SU-DHL-6 (cell line): ENCODE data around the gene GAB4.

ENCODE experiments used
- H2AFZ ChIP-seq: fragments of 200-600 bp; sonication (generic); 2 replicates; pipeline ENCODE4 v1.6.1; 2014; ENCODE audit warnings: low read depth, mild to moderate bottlenecking, moderate library complexity, mixed read lengths, antibody characterized with exemption, low read length; ENCODE audit not compliant: severe bottlenecking
- H3F3A ChIP-seq: fragments of 200-600 bp; shearing (Covaris generic); 2 replicates; pipeline ENCODE4 v1.6.0; 2016; ENCODE audit warnings: antibody characterized with exemption, mild to moderate bottlenecking; ENCODE audit not compliant: insufficient read depth
- H3K27ac ChIP-seq: fragments of 200-600 bp; sonication (generic); 2 replicates; pipeline ENCODE4 v1.5.1; 2016; ENCODE audit warnings: low read depth, mild to moderate bottlenecking, low read length, moderate library complexity, mixed read lengths
- H3K27me3 ChIP-seq: fragments of 200-600 bp; sonication (generic), shearing (Covaris generic); 2 replicates; pipeline ENCODE4 v1.6.0; 2014; ENCODE audit warnings: mild to moderate bottlenecking, low read length
- H3K36me3 ChIP-seq: fragments of 200-600 bp; sonication (generic); 2 replicates; pipeline ENCODE4 v1.6.1; 2014; ENCODE audit warnings: mild to moderate bottlenecking, low read length, mixed read lengths
- H3K4me2 ChIP-seq: fragments of 300-600, 200-600 bp; shearing (Covaris generic), sonication (generic); 2 replicates; pipeline ENCODE4 v1.6.0; 2014; ENCODE audit warnings: low read length, low read depth, mild to moderate bottlenecking; ENCODE audit not compliant: poor library complexity, severe bottlenecking
- H3K4me3 ChIP-seq: fragments of 200-600 bp; sonication (generic); 2 replicates; pipeline ENCODE4 v1.5.1; 2014; ENCODE audit warnings: antibody characterized with exemption, low read length, mild to moderate bottlenecking, mixed read lengths; ENCODE audit not compliant: insufficient read depth, poor library complexity, severe bottlenecking
- H3K79me2 ChIP-seq: fragments of 200-600 bp; sonication (generic); 2 replicates; pipeline ENCODE4 v1.6.1; 2014; ENCODE audit warnings: mild to moderate bottlenecking, low read length, moderate library complexity; ENCODE audit not compliant: insufficient read depth
- H3K9ac ChIP-seq: fragments of 200-600 bp; sonication (generic); 2 replicates; pipeline ENCODE4 v1.7.0; 2014; ENCODE audit warnings: mild to moderate bottlenecking, low read length
- H3K9me2 ChIP-seq: fragments of 200-600 bp; sonication (generic); replicated peaks from 2 replicates; pipeline ENCODE4 v1.6.1; 2014; ENCODE audit warnings: low read length; ENCODE audit not compliant: insufficient read depth
- H3K9me3 ChIP-seq: fragments of 200-600 bp; sonication (generic); 2 replicates; pipeline ENCODE4 v1.6.1; 2014; ENCODE audit warnings: low read length, mixed read lengths; ENCODE audit not compliant: insufficient read depth
- H4K20me1 ChIP-seq: fragments of 200-600 bp; sonication (generic); 2 replicates; pipeline ENCODE4 v1.6.1; 2014; ENCODE audit warnings: low read depth, mild to moderate bottlenecking, antibody characterized with exemption, low read length, moderate library complexity, mixed read lengths
- CTCF ChIP-seq: fragments of 200-600 bp; sonication (generic); IDR thresholded peaks from one replicate; pipeline ENCODE4 v1.5.1; 2017; ENCODE audit warnings: antibody characterized with exemption, mild to moderate bottlenecking, low read length, moderate library complexity; ENCODE audit not compliant: insufficient read depth, poor library complexity, severe bottlenecking
- EZH2phosphoT487 ChIP-seq: fragments of 200-600 bp; sonication (generic), shearing (Covaris generic); conservative IDR thresholded peaks from 2 replicates; pipeline ENCODE4 v1.6.1; 2018; ENCODE audit warnings: mild to moderate bottlenecking, antibody characterized with exemption, low read length, moderate library complexity, mixed read lengths

Gene GAB4

GRCh38 chr22:16975155-16975885 lies 32.7 kb downstream of the GAB4 start:
- H3K27ac ChIP-seq: no peak overlapping the region
- TF ChIP-seq CTCF: no peak
- TF ChIP-seq EZH2phosphoT487: no peak
- no peaks in the 10 kb centered on the region for H3K79me2 ChIP-seq
- H3K36me3 ChIP-seq: no peaks in the 10 kb centered on the region
- no peak overlapping the region for H2AFZ ChIP-seq
- no peaks in the 10 kb centered on the region for H3F3A ChIP-seq
- H3K9me2 ChIP-seq: no peaks in the 10 kb centered on the region
- no peak overlapping the region for H3K4me3 ChIP-seq
- H3K27me3 ChIP-seq: no peaks in the 10 kb centered on the region
- H3K4me2 ChIP-seq: no peak overlapping the region
- H4K20me1 ChIP-seq: no peaks in the 10 kb centered on the region
- H3K9me3 ChIP-seq: no peaks in the 10 kb centered on the region
- no peak overlapping the region for H3K9ac ChIP-seq

GRCh38 chr22:16974298-16975084 lies 33.5 kb downstream of the GAB4 start:
- H3K9me3 ChIP-seq: no peaks in the 10 kb centered on the region
- no peaks in the 10 kb centered on the region for H3K79me2 ChIP-seq
- H3F3A ChIP-seq: no peaks in the 10 kb centered on the region
- no peaks in the 10 kb centered on the region for H3K27me3 ChIP-seq
- H3K9ac ChIP-seq: no peak overlapping the region
- no peak overlapping the region for H3K4me2 ChIP-seq
- H4K20me1 ChIP-seq: no peaks in the 10 kb centered on the region
- no peak overlapping the region for H3K4me3 ChIP-seq
- no peak overlapping the region for H2AFZ ChIP-seq
- TF ChIP-seq EZH2phosphoT487 (no peak), CTCF (no peak)
- no peak overlapping the region for H3K27ac ChIP-seq
- H3K9me2 ChIP-seq: no peaks in the 10 kb centered on the region
- no peaks in the 10 kb centered on the region for H3K36me3 ChIP-seq

GRCh38 chr22:16973591-16974297 lies 34.3 kb downstream of the GAB4 start:
- Histone ChIP-seq H3K79me2 (no peaks in the 10 kb centered on the region), H3K9me3 (no peaks in the 10 kb centered on the region), H3K36me3 (no peaks in the 10 kb centered on the region), H3K4me3 (no peak overlapping the region), H3K27me3 (no peaks in the 10 kb centered on the region), H3K27ac (no peak overlapping the region), H2AFZ (no peak overlapping the region), H3K4me2 (no peak overlapping the region), H3F3A (no peaks in the 10 kb centered on the region), H4K20me1 (no peaks in the 10 kb centered on the region), H3K9me2 (no peaks in the 10 kb centered on the region), H3K9ac (no peak overlapping the region)
- no peak for TF ChIP-seq EZH2phosphoT487
- no peak for TF ChIP-seq CTCF
